SK-N-MC (cell line): ENCODE data around the gene FBXL19.

Source experiments
- DNase-seq: peaks from one replicate; pipeline ENCODE4 v3.0.0-alpha.2; 2011; ENCODE audit warnings: low read depth, low spot score
- H3K27ac ChIP-seq: fragments of 200-600 bp; sonication (generic); 2 replicates; pipeline ENCODE4 v1.5.1; 2016; ENCODE audit warnings: mixed run types
- H3K36me3 ChIP-seq: fragments of 200-600 bp; sonication (generic); 2 replicates; pipeline ENCODE4 v1.6.1; 2017; ENCODE audit warnings: antibody characterized with exemption, low read length, mixed read lengths; ENCODE audit not compliant: insufficient read depth
- H3K4me3 ChIP-seq: fragments of 200-600 bp; sonication (generic); 2 replicates; pipeline ENCODE4 v1.5.1; 2016
- H3K9ac ChIP-seq: fragments of 200-600 bp; sonication (generic); 2 replicates; pipeline ENCODE4 v1.8.0; 2017; ENCODE audit warnings: mixed run types, mixed read lengths; ENCODE audit not compliant: insufficient read length
- H3K9me3 ChIP-seq: fragments of 200-600 bp; sonication (generic); 2 replicates; pipeline ENCODE4 v1.6.1; 2017; ENCODE audit warnings: low read depth, mild to moderate bottlenecking, antibody characterized with exemption, low read length, moderate library complexity, mixed read lengths
- EZH2 ChIP-seq: fragments of 200-600 bp; sonication (generic); IDR thresholded peaks from one replicate; pipeline ENCODE4 v1.6.1; 2017; ENCODE audit warnings: antibody characterized with exemption
- FOXP2 ChIP-seq: optimal IDR thresholded peaks from 2 replicates; pipeline ENCODE3; 2011; ENCODE audit warnings: mild to moderate bottlenecking, moderate library complexity; ENCODE audit not compliant: insufficient read depth; ENCODE audit errors: extremely low read length, control extremely low read depth
- POLR2AphosphoS5 ChIP-seq: IDR thresholded peaks from 2 replicates; pipeline ENCODE4 v1.6.1; 2012; ENCODE audit warnings: mild to moderate bottlenecking, low read depth, low read length, borderline replicate concordance

The FBXL19 gene

GRCh38 chr16:30964574-30965226, 41.3 kb downstream of the FBXL19 start:
- H3K9ac ChIP-seq = no peak overlapping the region
- TF ChIP-seq FOXP2 (no peak), EZH2 (no peak), POLR2AphosphoS5 (no peak)
- H3K27ac ChIP-seq = no peak overlapping the region
- no peaks in the 10 kb centered on the region for H3K9me3 ChIP-seq
- DNase-seq = no peak
- H3K36me3 ChIP-seq = peaks cover 79% of the 10 kb centered on the region
- no peak overlapping the region for H3K4me3 ChIP-seq

GRCh38 chr16:30965436-30965835, 42.1 kb downstream of the FBXL19 start:
- H3K27ac ChIP-seq = no peak overlapping the region
- no peak overlapping the region for H3K9ac ChIP-seq
- H3K4me3 ChIP-seq = no peak overlapping the region
- no peaks in the 10 kb centered on the region for H3K9me3 ChIP-seq
- TF ChIP-seq FOXP2 (no peak), EZH2 (no peak), POLR2AphosphoS5 (no peak)
- H3K36me3 ChIP-seq = peaks cover 74% of the 10 kb centered on the region
- DNase-seq = no peak

- Histone ChIP-seq H3K4me3 (no peak overlapping the region), H3K36me3 (peaks cover 74% of the 10 kb centered on the region)
- DNase-seq = no peak
Observed at GRCh38 chr16:30966033-30966619, 42.8 kb downstream of the FBXL19 start.

GRCh38 chr16:30967795-30968194, 44.4 kb downstream of the FBXL19 start:
- Histone ChIP-seq H3K36me3 (peaks cover 71% of the 10 kb centered on the region), H3K9ac (no peak overlapping the region), H3K4me3 (no peak overlapping the region), H3K27ac (no peak overlapping the region), H3K9me3 (no peaks in the 10 kb centered on the region)
- TF ChIP-seq EZH2 (no peak), FOXP2 (no peak), POLR2AphosphoS5 (no peak)
- no peak for DNase-seq

More at GRCh38 chr16:30966033-30966619, 42.8 kb downstream of the FBXL19 start:
- TF ChIP-seq FOXP2 (no peak), EZH2 (no peak), POLR2AphosphoS5 (no peak; the same call in 1 of the 2 replicates)
- Histone ChIP-seq H3K27ac (no peak overlapping the region), H3K9ac (no peak overlapping the region), H3K9me3 (no peaks in the 10 kb centered on the region)

- Histone ChIP-seq H3K4me3 (no peak overlapping the region), H3K36me3 (peaks cover 73% of the 10 kb centered on the region), H3K27ac (no peak overlapping the region), H3K9me3 (no peaks in the 10 kb centered on the region), H3K9ac (no peak overlapping the region)
- DNase-seq = no peak
- TF ChIP-seq POLR2AphosphoS5 (no peak), FOXP2 (no peak), EZH2 (no peak)
Observed at GRCh38 chr16:30969246-30969842, 46.0 kb downstream of the FBXL19 start.

GRCh38 chr16:30971298-30971697, 47.9 kb downstream of the FBXL19 start:
- Histone ChIP-seq H3K9me3 (no peaks in the 10 kb centered on the region), H3K9ac (no peak overlapping the region), H3K27ac (no peak overlapping the region), H3K36me3 (peaks cover 69% of the 10 kb centered on the region), H3K4me3 (no peak overlapping the region)
- DNase-seq = no peak
- TF ChIP-seq POLR2AphosphoS5 (no peak), EZH2 (no peak), FOXP2 (no peak)

- H3K9me3 ChIP-seq = no peaks in the 10 kb centered on the region
- H3K36me3 ChIP-seq = peaks cover 69% of the 10 kb centered on the region
- no peak overlapping the region for H3K4me3 ChIP-seq
- no peak overlapping the region for H3K27ac ChIP-seq
- TF ChIP-seq FOXP2 (no peak), POLR2AphosphoS5 (no peak), EZH2 (no peak)
- DNase-seq = no peak
- no peak overlapping the region for H3K9ac ChIP-seq
Observed at GRCh38 chr16:30972872-30973271, 49.5 kb downstream of the FBXL19 start.

- Histone ChIP-seq H3K9me3 (no peaks in the 10 kb centered on the region), H3K4me3 (no peak overlapping the region), H3K36me3 (peaks cover 68% of the 10 kb centered on the region), H3K9ac (no peak overlapping the region), H3K27ac (no peak overlapping the region)
- TF ChIP-seq POLR2AphosphoS5 (no peak), FOXP2 (no peak), EZH2 (no peak)
- DNase-seq = no peak
Observed at GRCh38 chr16:30974348-30974747, 51.0 kb downstream of the FBXL19 start.
